ENCODE results near the gene HOMER2. TPM values are rescaled to one million over a fixed set of nuclear protein-coding genes. Genes with fewer than 3 reads are reported as not detected.

The HOMER2 gene
- total and polyA plus RNA-seq, 9 of the 15 experiments (the other 6 are each of a cell fraction or from before 2014, with no cell fraction given), result 0.13 to 0.47 (median 0.29) TPM; not detected in 1

- ATAC-seq (peak; percentile 58), DNase-seq (ENCODE audit: extremely low read depth in 1 of 4, low spot score in 3 of 4) (peak in 1 of 4 experiments; percentile 14), FAIRE-seq (no peak)
- H3K79me2 ChIP-seq (ENCODE audit: control insufficient read depth, insufficient read depth, low read length), result no peaks in the 10 kb centered on the region
- H3K9ac ChIP-seq (ENCODE audit: insufficient read depth in 1 of 2, low read depth in 2 of 2, low read length in 2 of 2), result no peak overlapping the region
- no peaks in the 10 kb centered on the region for H3K36me3 ChIP-seq (ENCODE audit: control insufficient read depth, insufficient read depth, low read length)
- POLR2A ChIA-PET, result interaction anchor here (0.7 to 1.4 kb wide), 2 partner anchors 10 to 173 kb away, joined by 3 to 8 read pairs; no protein-coding TSS in a partner anchor
- H3K9me1 ChIP-seq (ENCODE audit: control insufficient read depth, insufficient read depth, low read length), result no peaks in the 10 kb centered on the region
- H3K4me1 ChIP-seq (replicated peaks in 1 of 2; ENCODE audit: control insufficient read depth in 2 of 2, insufficient read depth in 2 of 2, low read length in 2 of 2), result no peaks in the 10 kb centered on the region
- no peak overlapping the region for H2AFZ ChIP-seq (ENCODE audit: low read depth, low read length)
- H4K20me1 ChIP-seq (replicated peaks; ENCODE audit: control insufficient read depth, insufficient read depth, low read length), result no peaks in the 10 kb centered on the region
- BruUV-seq (replicated peaks), result no TSS peak
- in situ Hi-C loops (cut with MboI), result no loop called here
- CTCF ChIA-PET (ENCODE audit: low intra/inter-chr PET ratio), result no interaction called here
- H3K27me3 ChIP-seq (ENCODE audit: control insufficient read depth in 2 of 2, insufficient read depth in 2 of 2, low read length in 2 of 2), result peaks cover 6 to 37% of the 10 kb centered on the region in 2 experiments; a peak in 4 of 5 replicates
- no peaks in the 10 kb centered on the region for H3K9me3 ChIP-seq (replicated peaks; ENCODE audit: control insufficient read depth, insufficient read depth, low read depth, low read length)
- H3K4me3 ChIP-seq, result no peak overlapping the region
- no peak overlapping the region for H3K4me2 ChIP-seq (ENCODE audit: insufficient read depth, low read length)
- WGBS (ENCODE audit: insufficient coverage, low coverage, missing lambda C conversion rate), result 0% methylated on average over 6 of the region's 6 CpGs
- no peak overlapping the region for H3K27ac ChIP-seq (ENCODE audit: extremely low read depth, low read depth, low read length)
- intact Hi-C loops (cut with micrococcal nuclease), result no loop called here
- TF ChIP-seq SMC3 (conservative IDR thresholded peaks at IDR 0.05; ENCODE audit: insufficient read depth, low read depth, low read length) (0 out of 2 replicates have a peak, but pooled peaks have one; percentile 7), CTCF (IDR thresholded peaks at IDR 0.05 in 2 of 3, conservative IDR thresholded peaks at IDR 0.05 in 1 of 3; ENCODE audit: insufficient read depth in 2 of 3, low read depth in 1 of 3, low read length in 3 of 3) (peak; percentile 8 to 42 (median 31); a peak in 2 of 6 replicates), ZHX1 (conservative IDR thresholded peaks at IDR 0.05; ENCODE audit: low read length) (no peak), IFI16 (CRISPR knock-in tag; IDR thresholded peaks at IDR 0.05) (no peak), SIX5 (IDR thresholded peaks at IDR 0.05; ENCODE audit: borderline replicate concordance in 1 of 2, insufficient read depth in 1 of 2, low read depth in 1 of 2, low read length in 2 of 2) (no peak), RAD21 (CRISPR knock-in tag; conservative IDR thresholded peaks at IDR 0.05 in 1 of 2, IDR thresholded peaks at IDR 0.05 in 1 of 2) (peak; percentile 7 to 50; a peak in 2 of 4 replicates), U2AF2 (optimal IDR thresholded peaks at IDR 0.05; ENCODE audit: low read depth, low read length) (no peak)
Measured at GRCh38 chr15:82880704-82881103, 71.8 kb downstream of the HOMER2 start.

Measured in K562 (cell line).